GM12891 (cell line): Measurements from ENCODE around the gene UBN1.

Experiments
- POLR2A ChIP-seq: IDR thresholded peaks from 2 replicates; pipeline ENCODE4 v1.6.1; 2011; ENCODE audit warnings: low read depth, low read length, control low read depth
- POLR2AphosphoS5 ChIP-seq: IDR thresholded peaks from 2 replicates; pipeline ENCODE4 v1.6.1; 2011; ENCODE audit warnings: low read depth, low read length, control low read depth
- TAF1 ChIP-seq: IDR thresholded peaks from 2 replicates; pipeline ENCODE4 v1.6.1; 2011; ENCODE audit warnings: low read depth, low read length, control low read depth

GRCh38 chr16:4855804-4856203 lies 8.5 kb downstream of the UBN1 start:
- TF ChIP-seq POLR2AphosphoS5 (no peak), TAF1 (no peak), POLR2A (no peak)
